OCI-LY7 (cell line): ENCODE data around the gene TRIO.

Source experiments
- EZH2phosphoT487 ChIP-seq: fragments of 200-600 bp; sonication (generic); IDR thresholded peaks from 2 replicates; pipeline ENCODE4 v1.6.1; 2018; ENCODE audit warnings: low read depth, borderline replicate concordance, mild to moderate bottlenecking, mixed run types, antibody characterized with exemption, low read length, moderate library complexity, mixed read lengths
- TF ChIP-seq, protein P1 (sequence below): fragments of 200-600 bp; sonication (generic); conservative IDR thresholded peaks from 2 replicates; pipeline ENCODE4 v1.5.1; 2014; ENCODE audit warnings: mild to moderate bottlenecking, antibody characterized with exemption, low read length, moderate library complexity, mixed read lengths

DNA sequence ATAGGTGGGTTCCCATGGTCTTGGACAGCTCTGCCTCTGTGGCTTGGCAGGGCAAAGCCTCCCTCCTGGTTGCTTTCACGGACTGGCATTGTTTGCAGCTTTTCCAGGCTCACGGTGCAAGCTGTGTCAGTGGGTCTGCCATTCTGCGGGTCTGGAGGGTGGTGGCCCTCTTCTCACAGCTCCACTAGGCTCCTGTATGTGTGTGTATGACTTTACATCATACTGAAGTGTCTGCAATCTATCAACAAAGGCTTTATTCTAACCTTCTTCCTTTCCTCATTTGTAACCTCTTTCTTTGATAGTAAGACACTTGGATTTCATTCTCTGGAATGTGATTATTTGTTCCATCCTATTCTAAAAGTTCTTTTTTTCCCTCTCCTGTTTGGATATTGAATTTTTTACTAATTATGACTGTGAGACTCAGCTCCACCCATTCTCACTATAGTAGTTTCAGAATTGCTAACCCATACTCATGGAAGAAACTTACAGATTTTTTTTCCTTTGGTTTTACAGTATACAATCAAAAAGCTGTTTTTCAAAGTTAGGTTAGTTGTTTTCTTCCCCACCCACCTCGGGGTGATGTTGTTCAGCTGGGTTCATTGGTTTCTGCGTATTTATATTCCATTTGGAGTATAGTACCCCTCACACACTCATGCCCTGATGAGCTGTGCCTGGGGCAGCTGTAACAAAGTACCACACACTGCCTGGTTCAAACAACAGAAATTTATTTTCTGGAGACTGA, 293.8 kb downstream of the TRIO start:
- TF ChIP-seq, protein P1, sequence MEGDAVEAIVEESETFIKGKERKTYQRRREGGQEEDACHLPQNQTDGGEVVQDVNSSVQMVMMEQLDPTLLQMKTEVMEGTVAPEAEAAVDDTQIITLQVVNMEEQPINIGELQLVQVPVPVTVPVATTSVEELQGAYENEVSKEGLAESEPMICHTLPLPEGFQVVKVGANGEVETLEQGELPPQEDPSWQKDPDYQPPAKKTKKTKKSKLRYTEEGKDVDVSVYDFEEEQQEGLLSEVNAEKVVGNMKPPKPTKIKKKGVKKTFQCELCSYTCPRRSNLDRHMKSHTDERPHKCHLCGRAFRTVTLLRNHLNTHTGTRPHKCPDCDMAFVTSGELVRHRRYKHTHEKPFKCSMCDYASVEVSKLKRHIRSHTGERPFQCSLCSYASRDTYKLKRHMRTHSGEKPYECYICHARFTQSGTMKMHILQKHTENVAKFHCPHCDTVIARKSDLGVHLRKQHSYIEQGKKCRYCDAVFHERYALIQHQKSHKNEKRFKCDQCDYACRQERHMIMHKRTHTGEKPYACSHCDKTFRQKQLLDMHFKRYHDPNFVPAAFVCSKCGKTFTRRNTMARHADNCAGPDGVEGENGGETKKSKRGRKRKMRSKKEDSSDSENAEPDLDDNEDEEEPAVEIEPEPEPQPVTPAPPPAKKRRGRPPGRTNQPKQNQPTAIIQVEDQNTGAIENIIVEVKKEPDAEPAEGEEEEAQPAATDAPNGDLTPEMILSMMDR, result no peak
- TF ChIP-seq EZH2phosphoT487, result no peak
